8988T (cell line): ENCODE measurements around the gene FXN.
A peak's percentile ranks its signal among the peaks of the same experiment; 100 is the strongest.
"Not testable (repeated sequence)": the region's sequence is repeated elsewhere in the genome, so short reads cannot be mapped to it uniquely, and the experiment has no call there.

Experiments
- DNase-seq: peaks from one replicate; pipeline ENCODE4 v3.0.0; 2011

Gene FXN

DNA sequence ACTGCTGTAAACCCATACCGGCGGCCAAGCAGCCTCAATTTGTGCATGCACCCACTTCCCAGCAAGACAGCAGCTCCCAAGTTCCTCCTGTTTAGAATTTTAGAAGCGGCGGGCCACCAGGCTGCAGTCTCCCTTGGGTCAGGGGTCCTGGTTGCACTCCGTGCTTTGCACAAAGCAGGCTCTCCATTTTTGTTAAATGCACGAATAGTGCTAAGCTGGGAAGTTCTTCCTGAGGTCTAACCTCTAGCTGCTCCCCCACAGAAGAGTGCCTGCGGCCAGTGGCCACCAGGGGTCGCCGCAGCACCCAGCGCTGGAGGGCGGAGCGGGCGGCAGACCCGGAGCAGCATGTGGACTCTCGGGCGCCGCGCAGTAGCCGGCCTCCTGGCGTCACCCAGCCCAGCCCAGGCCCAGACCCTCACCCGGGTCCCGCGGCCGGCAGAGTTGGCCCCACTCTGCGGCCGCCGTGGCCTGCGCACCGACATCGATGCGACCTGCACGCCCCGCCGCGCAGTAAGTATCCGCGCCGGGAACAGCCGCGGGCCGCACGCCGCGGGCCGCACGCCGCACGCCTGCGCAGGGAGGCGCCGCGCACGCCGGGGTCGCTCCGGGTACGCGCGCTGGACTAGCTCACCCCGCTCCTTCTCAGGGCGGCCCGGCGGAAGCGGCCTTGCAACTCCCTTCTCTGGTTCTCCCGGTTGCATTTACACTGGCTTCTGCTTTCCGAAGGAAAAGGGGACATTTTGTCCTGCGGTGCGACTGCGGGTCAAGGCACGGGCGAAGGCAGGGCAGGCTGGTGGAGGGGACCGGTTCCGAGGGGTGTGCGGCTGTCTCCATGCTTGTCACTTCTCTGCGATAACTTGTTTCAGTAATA, at the start of gene FXN:
TSS of gene FXN (plus strand) at position 315 of the 871 bp plus-strand sequence. CDS start at position 346, 31 bp downstream.
- DNase-seq = peak; percentile 68

- DNase-seq = not testable (repeated sequence)
Measured at GRCh38 chr9:68986949-68987348, 48.6 kb upstream of the FXN start.

DNA sequence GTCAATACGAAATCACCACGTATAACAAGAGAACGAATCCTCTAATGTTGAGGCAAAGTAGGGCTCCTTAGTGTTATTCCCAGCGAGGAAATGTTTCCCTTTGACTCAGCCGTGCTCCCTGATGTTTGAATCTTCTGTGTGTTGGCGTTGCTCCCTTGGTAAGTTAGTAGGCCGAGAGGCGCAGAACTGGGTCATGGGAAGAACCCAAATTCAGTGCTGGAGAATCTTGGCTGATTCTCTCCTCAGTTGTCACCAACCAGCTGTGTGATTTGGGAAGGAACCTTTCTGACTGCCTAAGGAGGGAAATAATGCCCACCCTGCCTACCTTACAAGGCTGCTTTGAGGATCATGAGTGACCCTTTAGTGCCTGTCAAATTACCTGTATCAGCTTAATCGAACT, 44.1 kb upstream of the FXN start:
- no peak for DNase-seq

- DNase-seq = no peak
Measured at GRCh38 chr9:68995776-68996175, 39.8 kb upstream of the FXN start.

DNA sequence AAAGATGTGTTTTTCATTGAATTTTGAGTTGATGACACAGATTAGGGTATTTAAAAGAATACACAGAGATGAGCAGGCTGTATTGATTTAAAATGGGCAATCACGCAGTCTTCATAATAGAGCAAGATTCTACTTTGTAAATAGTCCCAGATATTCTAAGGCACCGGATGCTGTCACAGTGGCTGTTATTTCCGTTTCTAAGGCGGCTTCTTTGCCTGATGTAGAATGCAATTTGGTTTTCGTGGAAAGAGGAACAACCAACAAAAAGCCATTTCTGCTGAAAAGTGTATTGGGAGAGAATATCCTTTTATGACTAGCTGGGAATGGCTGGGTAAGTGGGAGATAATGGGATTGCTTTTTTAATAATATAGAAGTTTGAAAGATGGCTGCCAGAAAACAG, 39.1 kb upstream of the FXN start:
- DNase-seq = no peak

DNA sequence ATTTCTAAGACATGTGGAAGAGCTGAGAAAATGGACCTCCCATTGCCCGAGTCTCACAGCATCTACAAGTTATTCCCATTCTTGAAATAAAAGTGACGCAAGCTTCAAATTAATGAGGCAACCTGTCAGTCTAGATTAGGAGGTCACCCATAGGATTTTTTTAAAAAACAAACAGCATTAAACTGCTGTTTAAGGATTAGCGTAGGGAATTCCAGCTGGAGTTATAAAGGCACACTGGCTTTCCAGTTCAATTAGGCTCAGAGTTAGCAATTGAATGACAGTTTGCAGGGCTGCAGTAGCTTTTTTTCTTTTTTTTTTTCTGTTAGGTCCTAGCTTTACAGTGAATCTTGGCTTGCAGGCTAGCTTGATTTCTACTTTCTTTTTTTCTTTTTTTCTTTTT, 37.9 kb upstream of the FXN start:
- DNase-seq = no peak

DNA sequence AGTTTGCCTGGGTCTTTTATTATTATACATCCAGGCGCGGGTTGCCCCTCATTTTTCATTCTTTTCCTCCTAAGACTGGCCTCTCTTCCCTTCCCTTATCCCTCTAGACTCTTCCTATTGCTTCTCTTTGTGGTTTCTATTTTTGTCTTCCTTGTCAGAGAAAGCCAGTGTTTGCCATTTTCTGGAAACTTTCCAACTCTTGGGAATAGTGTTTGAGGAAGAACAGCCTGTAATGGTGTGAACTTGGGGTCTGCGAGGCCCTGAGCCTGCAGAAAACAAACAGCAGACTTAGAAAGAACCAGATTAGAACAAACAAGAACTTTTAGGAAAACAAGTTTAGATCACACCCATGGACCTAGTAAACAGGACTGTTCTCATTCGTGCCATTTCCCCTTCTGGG, 37.2 kb upstream of the FXN start:
- DNase-seq = no peak

DNA sequence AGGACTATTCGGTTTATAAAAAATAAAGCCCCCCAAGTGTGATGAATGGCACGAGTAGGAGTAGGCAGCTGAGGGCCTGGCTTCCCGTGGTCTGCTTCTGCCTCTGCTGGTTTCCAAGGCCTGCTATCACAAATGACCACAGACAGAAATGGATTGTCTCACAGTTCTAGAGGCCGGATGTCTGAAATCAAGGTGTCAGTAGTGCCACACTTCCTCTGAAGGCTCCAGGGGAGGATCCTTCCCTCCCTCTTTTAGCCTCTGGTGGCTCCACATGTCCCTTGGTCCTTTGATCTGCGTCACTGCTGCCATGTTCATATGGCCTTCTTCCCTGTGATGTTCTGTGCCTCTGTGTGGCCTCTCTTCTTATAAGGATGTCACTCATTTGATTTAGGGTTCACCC, 36.7 kb upstream of the FXN start:
- no peak for DNase-seq

GRCh38 chr9:68999393-69000105, 36.0 kb upstream of the FXN start:
- DNase-seq = peak; percentile 54

GRCh38 chr9:69001921-69002320, 33.6 kb upstream of the FXN start:
- no peak for DNase-seq

DNA sequence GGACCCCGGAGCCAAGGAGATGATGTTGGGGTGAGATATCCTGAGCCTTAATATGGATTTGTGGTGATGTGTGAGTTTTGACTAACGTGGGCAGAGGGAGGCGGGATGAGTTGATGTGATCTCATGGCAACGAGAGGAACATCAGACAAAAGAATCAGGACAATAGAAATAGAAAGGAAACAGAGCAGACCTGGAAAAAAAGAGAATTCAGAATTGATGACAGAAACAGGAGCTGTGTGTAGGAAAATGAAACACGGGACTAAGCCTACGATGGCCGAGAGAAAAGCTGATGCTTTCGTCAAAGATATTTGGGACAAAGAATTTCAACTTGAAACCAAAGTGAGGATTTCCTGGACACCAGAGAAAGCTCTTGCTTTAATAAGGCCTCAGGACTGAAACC, 32.5 kb upstream of the FXN start:
- DNase-seq = no peak

DNA sequence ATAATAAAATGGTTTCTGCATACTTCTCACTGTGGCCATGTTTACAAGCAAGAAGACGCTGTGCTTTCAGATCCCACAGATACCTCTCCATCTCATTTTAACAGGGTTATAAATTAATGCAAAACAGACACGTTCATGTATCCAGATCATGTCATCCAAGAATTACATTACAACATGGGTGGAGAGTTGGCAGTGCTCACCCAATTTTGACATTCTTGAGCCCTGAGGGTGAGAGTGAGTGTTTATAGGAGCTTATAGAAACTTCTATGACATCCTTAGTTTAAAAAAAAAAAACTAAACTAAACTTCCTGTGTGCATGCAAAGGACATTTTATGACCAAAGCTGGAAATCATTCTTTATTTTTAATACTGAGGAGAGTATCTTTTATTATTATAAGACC, 30.7 kb upstream of the FXN start:
- no peak for DNase-seq

DNA sequence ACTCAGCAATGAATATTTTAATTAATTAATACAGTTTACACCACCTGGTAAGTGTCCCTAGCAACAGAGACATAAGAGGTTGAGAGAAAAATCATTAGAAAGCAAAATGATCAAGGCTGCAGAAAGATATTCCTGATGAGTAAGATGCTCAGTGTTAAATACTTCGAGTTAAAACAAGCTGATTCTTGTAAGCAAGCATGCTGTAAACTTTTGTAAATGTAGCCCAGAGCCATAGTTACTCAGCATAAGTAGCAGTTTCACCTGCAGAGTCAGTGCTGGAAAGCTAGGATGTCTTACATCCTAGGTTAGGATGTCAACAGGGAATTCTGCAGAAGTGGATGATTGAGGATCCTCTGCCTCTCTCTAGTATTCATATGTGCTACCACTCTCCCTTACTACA, 25.8 kb upstream of the FXN start:
- DNase-seq = no peak

DNA sequence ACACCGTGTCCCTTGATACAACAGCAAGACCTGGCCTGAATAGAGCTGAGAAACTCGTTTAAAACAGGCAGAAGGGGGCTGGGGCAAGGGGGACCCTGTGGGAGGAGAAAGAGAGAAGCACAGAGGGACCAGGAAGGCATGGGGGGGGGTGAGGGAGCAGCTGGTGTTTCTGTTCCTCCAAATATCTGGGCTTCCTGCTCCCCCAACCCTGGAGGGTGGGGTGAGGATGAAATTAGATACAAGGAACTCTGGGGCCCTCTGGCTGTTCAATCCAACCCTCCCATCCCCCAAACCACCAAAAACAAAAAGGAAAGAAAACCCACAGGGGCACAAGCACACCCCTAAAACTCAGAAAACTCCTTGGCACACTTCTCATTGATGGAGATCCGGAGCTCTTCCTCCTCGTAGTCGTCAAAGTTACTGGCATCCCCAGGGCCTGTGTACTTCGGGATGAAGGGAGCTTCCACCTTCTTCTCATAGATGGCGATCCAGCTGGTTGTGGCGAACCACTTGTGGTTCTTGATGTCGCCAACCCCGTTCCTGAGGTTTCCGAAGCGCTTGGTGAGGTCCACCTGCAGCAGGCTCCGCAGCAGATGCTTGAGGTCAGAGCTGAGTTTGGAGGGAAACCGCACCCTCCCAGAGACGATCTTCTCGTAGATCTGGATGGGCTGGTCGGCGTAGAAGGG, 22.7 kb upstream of the FXN start:
- no peak for DNase-seq

DNA sequence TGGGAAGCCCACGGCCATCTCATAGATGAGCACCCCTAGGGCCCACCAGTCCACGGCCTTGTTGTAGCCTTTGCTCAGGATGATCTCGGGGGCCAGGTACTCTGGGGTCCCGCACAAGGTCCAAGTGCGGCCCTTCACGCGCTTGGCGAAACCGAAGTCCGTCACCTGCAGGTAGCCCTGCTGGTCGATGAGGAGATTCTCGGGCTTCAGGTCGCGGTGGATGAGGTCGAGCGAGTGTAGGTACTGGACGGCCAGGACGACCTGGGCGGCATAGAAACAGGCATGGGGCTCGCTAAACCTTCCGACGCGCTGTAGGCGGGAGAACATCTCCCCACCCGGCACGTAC, 22.2 kb upstream of the FXN start:
- no peak for DNase-seq

GRCh38 chr9:69014013-69014412, 21.5 kb upstream of the FXN start, which contains the start of gene PRKACG:
TSS of gene PRKACG (minus strand) at chr9:69014113. CDS start at chr9:69014092, 21 bp downstream.
- DNase-seq = no peak

- DNase-seq = no peak
Measured at GRCh38 chr9:69016191-69017096, 19.1 kb upstream of the FXN start.

DNA sequence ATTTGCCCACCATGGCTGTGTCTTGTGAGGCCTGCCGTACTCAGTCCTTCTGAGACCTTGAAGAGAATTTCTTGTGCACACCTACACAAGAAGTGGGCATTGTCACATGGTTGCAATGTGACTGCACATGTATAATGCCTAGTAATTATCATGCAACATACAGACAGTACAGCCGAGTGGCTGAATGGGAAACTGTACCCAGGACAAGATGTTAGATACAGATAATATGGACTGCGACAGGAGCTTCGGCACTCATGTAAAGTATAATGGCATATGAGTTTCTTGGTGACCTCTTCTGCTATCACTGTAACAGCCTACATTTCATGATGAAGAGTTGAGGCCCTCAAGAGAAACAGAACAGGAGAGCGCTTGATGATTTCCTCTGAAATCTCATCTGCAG, 16.8 kb upstream of the FXN start:
- no peak for DNase-seq

DNA sequence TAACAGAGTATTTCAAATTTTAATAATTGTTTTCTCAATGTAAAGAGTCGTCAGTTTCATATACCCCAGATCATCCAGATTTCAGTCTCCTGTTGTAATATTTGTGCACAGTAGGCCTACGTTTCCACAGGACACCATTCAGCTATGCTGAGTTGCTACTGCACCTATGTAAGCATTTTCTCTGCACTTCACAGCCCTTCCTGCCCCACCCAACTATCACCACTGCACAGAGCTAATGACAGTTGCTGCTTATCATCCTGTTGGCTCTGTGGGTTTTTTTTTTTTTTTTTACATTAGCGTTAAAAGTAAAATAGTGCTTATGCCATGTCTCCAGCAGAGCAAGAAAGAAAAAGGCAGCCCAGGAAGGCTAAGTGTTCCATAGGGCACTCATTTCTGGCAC, 15.7 kb upstream of the FXN start:
- DNase-seq = no peak

DNA sequence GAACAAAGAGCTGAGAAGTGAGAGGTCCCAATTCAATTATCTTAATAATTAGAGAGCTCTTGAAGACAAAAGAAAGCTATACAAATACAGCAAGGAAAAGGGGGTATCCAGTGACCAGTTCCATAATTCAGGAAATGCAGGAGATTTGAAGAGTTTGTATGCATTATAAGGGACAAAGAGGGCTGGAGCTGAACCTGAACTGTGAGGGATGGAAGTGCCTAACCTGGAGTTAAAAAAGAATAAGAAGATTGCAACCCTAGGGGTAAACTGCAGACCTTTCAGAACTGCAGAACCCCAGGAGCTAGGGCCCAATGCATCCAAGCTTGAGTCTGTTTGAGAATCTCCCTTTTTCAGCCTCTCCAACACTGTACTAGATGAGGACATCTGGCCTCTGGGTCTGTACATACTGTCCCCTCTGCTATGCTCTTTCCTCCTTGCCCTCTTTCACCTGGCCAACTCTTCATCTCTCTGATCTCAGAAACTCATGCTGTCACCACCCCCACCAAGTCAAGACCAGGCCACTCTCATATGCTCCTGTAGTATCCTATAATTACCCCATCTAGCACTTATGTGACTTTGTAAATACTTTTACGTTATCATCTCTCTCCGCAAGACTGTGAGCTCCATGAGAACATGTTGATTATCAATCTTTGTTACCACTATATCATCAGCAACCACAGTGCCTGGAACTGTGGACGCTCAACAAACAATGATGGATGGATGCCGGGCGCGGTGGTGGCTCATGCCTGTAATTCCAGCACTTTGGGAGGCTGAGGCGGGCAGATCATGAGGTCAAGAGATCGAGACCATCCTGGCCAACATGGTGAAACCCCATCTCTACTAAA, 15.0 kb upstream of the FXN start:
- DNase-seq = no peak

DNA sequence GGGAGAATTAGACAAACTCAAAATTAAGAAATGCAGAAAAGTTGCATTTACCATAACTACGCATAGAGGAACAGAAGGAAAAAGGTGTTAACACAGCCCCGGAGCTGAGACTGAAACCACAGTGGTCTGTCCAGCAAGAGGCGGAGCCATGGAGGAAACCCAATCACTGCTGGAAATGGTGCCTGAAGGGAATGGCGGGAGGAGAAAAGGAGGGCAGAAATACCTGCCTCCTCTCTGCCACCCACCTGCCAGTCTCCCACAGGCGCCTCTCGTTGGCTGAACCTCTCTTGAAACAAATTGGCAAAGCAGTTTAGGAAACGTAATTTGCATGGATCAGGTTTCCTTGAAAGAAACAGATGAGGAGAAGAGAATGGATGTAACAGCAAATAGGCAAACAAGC, 11.9 kb upstream of the FXN start:
- DNase-seq = no peak
